Brain microvascular endothelial cell (primary cell): ENCODE results near the gene CTPS2.

Source experiments
- DNase-seq: peaks from one replicate; pipeline ENCODE4 v3.0.0-alpha.2; 2020
- H3K27ac ChIP-seq: fragments of 250-450 bp; sonication (Bioruptor Pico); 2 replicates; pipeline ENCODE4 v1.5.1; 2020; ENCODE audit warnings: mild to moderate bottlenecking, moderate library complexity
- H3K27me3 ChIP-seq: fragments of 250-450 bp; sonication (Bioruptor Pico); replicated peaks from 2 replicates; pipeline ENCODE4 v1.5.1; 2020; ENCODE audit warnings: mild to moderate bottlenecking
- H3K36me3 ChIP-seq: fragments of 250-450 bp; sonication (Bioruptor Pico); replicated peaks from 2 replicates; pipeline ENCODE4 v1.5.1; 2020; ENCODE audit warnings: mild to moderate bottlenecking
- H3K4me3 ChIP-seq: 2 replicates; pipeline ENCODE4 v1.5.1; 2011; ENCODE audit warnings: low read depth, mild to moderate bottlenecking, control low read depth, low read length, moderate library complexity
- CTCF ChIP-seq: IDR thresholded peaks from 2 replicates; pipeline ENCODE4 v1.5.1; 2011; ENCODE audit warnings: low read depth, mild to moderate bottlenecking, moderate library complexity, low read length, control low read depth, inconsistent platforms; ENCODE audit errors: missing control alignments
- in situ Hi-C: cut with HindIII; loops from 2 replicates; pipeline ENCODE4 v1.10.0; 2017; ENCODE audit warnings: low sequenced_read_pairs, low pct_ligation_motif_present

Gene CTPS2

DNA sequence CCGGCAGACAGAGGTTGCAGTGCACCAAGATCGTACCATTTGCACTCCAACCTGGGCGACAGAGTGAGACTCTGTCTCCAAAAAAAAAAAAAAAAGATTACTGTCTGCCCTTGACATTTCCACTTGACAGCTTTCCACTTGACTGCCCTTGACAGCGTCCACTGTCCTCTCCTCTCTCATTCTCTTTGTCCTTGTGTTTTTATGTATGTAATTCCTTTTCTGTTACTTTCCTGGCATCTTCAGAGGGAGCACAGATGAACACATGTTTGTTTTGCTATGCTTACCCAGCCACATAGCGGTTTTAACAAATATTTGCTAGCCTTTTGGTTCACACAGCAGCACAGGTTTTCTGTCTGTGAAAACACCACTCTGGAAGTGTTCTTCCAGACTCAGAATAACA is 33.2 kb upstream of the CTPS2 start:
- TF ChIP-seq CTCF: no peak
- DNase-seq: no peak
- peaks cover 57% of the 10 kb centered on the region for H3K36me3 ChIP-seq
- no peaks in the 10 kb centered on the region for H3K27me3 ChIP-seq
- H3K27ac ChIP-seq: no peak overlapping the region
- H3K4me3 ChIP-seq: no peak overlapping the region
- in situ Hi-C loops: no loop called here

DNA sequence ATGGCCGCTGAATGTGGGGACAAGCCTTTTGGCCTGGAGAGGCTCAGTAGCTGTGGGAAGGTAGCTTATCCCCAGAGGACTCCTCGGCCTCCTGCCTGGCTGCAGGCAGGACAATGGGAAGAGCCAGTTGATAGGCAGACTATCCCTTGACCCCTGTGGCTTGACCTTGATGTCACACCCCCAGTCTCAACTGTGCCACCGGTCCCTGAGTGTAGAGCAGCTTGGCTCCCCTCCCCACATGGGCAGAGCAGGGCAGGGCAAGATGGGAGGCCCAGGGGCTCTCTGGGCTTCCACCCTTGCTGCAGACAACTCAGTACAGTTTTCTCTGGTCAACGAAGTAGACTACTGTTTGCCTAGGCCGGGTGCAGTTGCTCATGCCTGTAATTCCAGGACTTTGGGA is 32.6 kb upstream of the CTPS2 start:
- Histone ChIP-seq H3K4me3 (no peak overlapping the region), H3K27me3 (no peaks in the 10 kb centered on the region), H3K27ac (no peak overlapping the region), H3K36me3 (peaks cover 54% of the 10 kb centered on the region)
- in situ Hi-C loops: no loop called here
- TF ChIP-seq CTCF: no peak
- no peak for DNase-seq

DNA sequence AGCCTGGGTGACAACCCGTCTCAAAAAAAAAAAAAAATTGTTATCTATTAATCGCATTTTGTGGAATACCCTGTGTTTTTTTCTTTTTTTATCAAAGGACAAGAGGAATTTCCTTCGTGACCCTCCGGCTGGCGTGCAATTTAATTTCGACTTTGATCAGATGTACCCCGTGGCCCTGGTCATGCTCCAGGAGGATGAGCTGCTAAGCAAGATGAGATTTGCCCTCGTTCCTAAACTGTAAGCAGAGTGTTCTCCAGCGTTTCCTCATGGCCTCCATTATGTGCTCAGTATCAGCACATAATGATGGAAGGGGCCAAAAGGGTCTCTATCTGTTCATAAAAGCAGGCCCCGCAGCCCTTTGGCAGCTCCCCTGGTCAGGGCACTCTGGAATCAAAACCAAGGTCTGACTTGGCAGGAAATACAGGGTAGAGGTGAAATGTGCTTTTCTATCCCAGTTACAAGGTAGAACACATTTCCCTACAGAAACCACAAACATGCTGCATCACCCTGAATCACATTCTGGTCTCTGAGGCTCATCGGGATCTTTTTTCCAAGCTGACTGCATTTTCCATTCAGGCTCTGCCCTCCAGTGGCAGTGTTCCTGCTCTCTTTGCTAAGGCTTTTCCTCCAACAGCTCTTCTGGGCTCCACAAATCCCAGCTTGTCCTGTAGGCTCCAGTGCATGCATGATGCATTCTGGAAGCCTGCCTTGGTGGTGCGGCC is 31.3 kb upstream of the CTPS2 start:
- H3K27ac ChIP-seq: peak overlapping the region; percentile 48
- TF ChIP-seq CTCF: peak; percentile 79
- DNase-seq: peak; percentile 73
- no peaks in the 10 kb centered on the region for H3K27me3 ChIP-seq
- in situ Hi-C loops: no loop called here
- peaks cover 43% of the 10 kb centered on the region for H3K36me3 ChIP-seq
- no peak overlapping the region for H3K4me3 ChIP-seq

GRCh38 chrX:16739574-16739973 is 27.1 kb upstream of the CTPS2 start:
- H3K27me3 ChIP-seq: no peaks in the 10 kb centered on the region
- DNase-seq: no peak
- TF ChIP-seq CTCF: no peak
- peaks cover 41% of the 10 kb centered on the region for H3K36me3 ChIP-seq
- no peak overlapping the region for H3K4me3 ChIP-seq
- in situ Hi-C loops: no loop called here
- no peak overlapping the region for H3K27ac ChIP-seq

DNA sequence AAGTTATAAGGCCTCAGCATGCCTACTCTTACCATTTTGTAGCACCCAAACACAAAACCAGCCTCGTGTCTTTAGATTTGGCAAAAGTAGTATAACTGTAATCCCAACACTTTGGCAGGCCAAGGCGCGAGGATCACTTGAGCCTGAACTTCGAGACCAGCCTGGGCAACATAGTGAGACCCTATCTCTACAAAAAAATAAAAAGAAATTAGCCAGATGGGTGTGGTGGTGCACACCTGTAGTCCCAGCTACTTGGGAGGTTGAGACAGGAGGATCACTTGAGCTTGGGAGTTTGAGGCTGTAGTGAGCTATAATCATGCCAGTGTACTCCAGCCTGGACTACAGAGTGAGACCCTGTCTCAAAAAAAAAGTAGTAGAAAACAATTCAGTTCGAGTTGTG is 24.6 kb upstream of the CTPS2 start:
- no peak overlapping the region for H3K4me3 ChIP-seq
- no peaks in the 10 kb centered on the region for H3K27me3 ChIP-seq
- in situ Hi-C loops: no loop called here
- DNase-seq: no peak
- no peak for TF ChIP-seq CTCF
- peaks cover 25% of the 10 kb centered on the region for H3K36me3 ChIP-seq
- H3K27ac ChIP-seq: no peak overlapping the region

- DNase-seq: no peak
- TF ChIP-seq CTCF: no peak
- H3K36me3 ChIP-seq: peaks cover 18% of the 10 kb centered on the region
- no peaks in the 10 kb centered on the region for H3K27me3 ChIP-seq
- in situ Hi-C loops: no loop called here
- no peak overlapping the region for H3K4me3 ChIP-seq
- no peak overlapping the region for H3K27ac ChIP-seq
Measured at GRCh38 chrX:16733013-16733412, 20.5 kb upstream of the CTPS2 start.
